H1 (cell line): ENCODE measurements around the gene RABEP2. TPM values are rescaled to one million over a fixed set of nuclear protein-coding genes. Genes with fewer than 3 reads are reported as not detected.

ENCODE experiments used
- CHD7 ChIP-seq: fragments of 300-600 bp; sonication (generic); IDR thresholded peaks from 2 replicates; pipeline ENCODE4 v1.7.1; 2012; ENCODE audit warnings: low read length, moderate library complexity, mild to moderate bottlenecking, inconsistent platforms; ENCODE audit not compliant: insufficient replicate concordance
- E2F6 ChIP-seq: IDR thresholded peaks from 2 replicates; pipeline ENCODE4 v1.6.1; 2012; ENCODE audit warnings: inconsistent platforms
- EGR1 ChIP-seq: IDR thresholded peaks from 2 replicates; pipeline ENCODE4 v1.6.1; 2011; ENCODE audit warnings: low read depth, low read length, borderline replicate concordance
- JUN ChIP-seq: IDR thresholded peaks from 2 replicates; pipeline ENCODE4 v1.6.1; 2011; ENCODE audit warnings: low read depth, mild to moderate bottlenecking, improper control_type of control experiment, low read length
- polyA plus RNA-seq, 7 experiments: library from polyadenylated mRNA; depleted of rRNA in 3 of 7; stranded (reverse) in 5 of 7; unstranded in 2 of 7; fragments of >200 nt in 5 of 7; fragments of 200-250 nt in 2 of 7; gene quantifications; 1 replicate in 5 of 7; 2 replicates in 1 of 7; 4 replicates in 1 of 7; pipeline versions ENCODE4 v1.2.1 to v1.2.3, GENCODE V29; 2011 to 2013; ENCODE audit warnings: missing spikeins in 2 of 7, mixed read lengths in 2 of 7
- total RNA-seq: library from RNA; stranded (reverse); fragmentation: NEBNext Ultra II Directional; extraction: Animal tissue kit (Norgen Biotek cat#: 25700); gene quantifications from 2 replicates; pipeline ENCODE4 v1.2.1, GENCODE V29; 2021

RABEP2 gene
- total and polyA plus RNA-seq, 2 of the 8 experiments (the other 6 are each of a cell fraction or from before 2014, with no cell fraction given), result 10.4 to 14.9 TPM

- TF ChIP-seq CHD7, result no peak
- TF ChIP-seq E2F6, result no peak
- no peak for TF ChIP-seq EGR1
- TF ChIP-seq JUN, result no peak
Observed at GRCh38 chr16:28899882-28900590, 25.0 kb downstream of the RABEP2 start (continued).
